ENCODE measurements around the gene SNHG17. TPM values are rescaled to one million over a fixed set of nuclear protein-coding genes. Genes with fewer than 3 reads are reported as not detected.
"Not testable (repeated sequence)": the region's sequence is repeated elsewhere in the genome, so short reads cannot be mapped to it uniquely, and the experiment has no call there.

Gene SNHG17
- total RNA-seq, 1 donor from 2014 or later: 8.0 TPM

GRCh38 chr20:38414769-38415450, 20.2 kb downstream of the SNHG17 start:
- Mint-ChIP-seq H3K4me1 (no peaks in the 10 kb centered on the region), H3K27ac (no peak overlapping the region), H3K9me3 (no peaks in the 10 kb centered on the region), H3K27me3 (ENCODE audit: insufficient read depth, low read depth) (peaks cover 5% of the 10 kb centered on the region), H3K4me3 (no peak overlapping the region), H3K36me3 (peaks cover 40% of the 10 kb centered on the region)
- H3K27me3 ChIP-seq: no peaks in the 10 kb centered on the region
- peaks cover 31% of the 10 kb centered on the region for H3F3A ChIP-seq (ENCODE audit: low read depth)
- no peak overlapping the region for H3K27ac ChIP-seq
- H2AFZ ChIP-seq (replicated peaks): no peak overlapping the region
- no peaks in the 10 kb centered on the region for H3K79me2 ChIP-seq (ENCODE audit: low read depth)
- no peak for DNase-seq (ENCODE audit: low spot score)
- no peak overlapping the region for H3K4me2 ChIP-seq
- no peaks in the 10 kb centered on the region for H3K4me1 ChIP-seq
- H3K9me3 ChIP-seq (ENCODE audit: low read depth): no peaks in the 10 kb centered on the region
- H3K9ac ChIP-seq: no peak overlapping the region
- no peaks in the 10 kb centered on the region for H3K36me3 ChIP-seq
- TF ChIP-seq EZH2phosphoT487 (IDR thresholded peaks at IDR 0.05) (no peak), EZH2 (IDR thresholded peaks at IDR 0.05) (no peak), CTCF (IDR thresholded peaks at IDR 0.05) (no peak)
- H3K4me3 ChIP-seq: no peak overlapping the region
- H4K20me1 ChIP-seq (ENCODE audit: low read depth): no peaks in the 10 kb centered on the region

GRCh38 chr20:38412877-38413577, 22.1 kb downstream of the SNHG17 start:
- TF ChIP-seq EZH2 (IDR thresholded peaks at IDR 0.05): no peak
- no peak for TF ChIP-seq CTCF (IDR thresholded peaks at IDR 0.05)
- TF ChIP-seq EZH2phosphoT487 (IDR thresholded peaks at IDR 0.05): no peak
- no peak overlapping the region for H3K9ac ChIP-seq
- Mint-ChIP-seq H3K4me3 (no peak overlapping the region), H3K27me3 (ENCODE audit: insufficient read depth, low read depth) (peaks cover 3% of the 10 kb centered on the region), H3K27ac (no peak overlapping the region), H3K9me3 (peaks cover under 1% of the 10 kb centered on the region), H3K36me3 (peaks cover 37% of the 10 kb centered on the region), H3K4me1 (no peaks in the 10 kb centered on the region)
- no peak for DNase-seq (ENCODE audit: low spot score)
- peaks cover 18% of the 10 kb centered on the region for H3F3A ChIP-seq (ENCODE audit: low read depth)
- H4K20me1 ChIP-seq (ENCODE audit: low read depth): no peaks in the 10 kb centered on the region
- H3K27me3 ChIP-seq: no peaks in the 10 kb centered on the region
- H2AFZ ChIP-seq (replicated peaks): no peak overlapping the region
- no peaks in the 10 kb centered on the region for H3K79me2 ChIP-seq (ENCODE audit: low read depth)
- H3K36me3 ChIP-seq: no peaks in the 10 kb centered on the region
- H3K4me2 ChIP-seq: no peak overlapping the region
- H3K9me3 ChIP-seq (ENCODE audit: low read depth): no peaks in the 10 kb centered on the region
- H3K27ac ChIP-seq: no peak overlapping the region
- H3K4me1 ChIP-seq: no peaks in the 10 kb centered on the region
- no peak overlapping the region for H3K4me3 ChIP-seq

GRCh38 chr20:38407822-38408221, 27.3 kb downstream of the SNHG17 start:
- not testable (repeated sequence) for H3K4me1 Mint-ChIP-seq; H3K9ac ChIP-seq; H3K27me3 ChIP-seq; H3K27ac ChIP-seq; H3K27ac Mint-ChIP-seq; H3K4me2 ChIP-seq; H3K27me3 Mint-ChIP-seq (ENCODE audit: insufficient read depth, low read depth); H3K9me3 ChIP-seq (ENCODE audit: low read depth); H3F3A ChIP-seq (ENCODE audit: low read depth); H3K4me3 Mint-ChIP-seq; H3K4me3 ChIP-seq; H2AFZ ChIP-seq (replicated peaks); H3K79me2 ChIP-seq (ENCODE audit: low read depth); DNase-seq (ENCODE audit: low spot score); H3K4me1 ChIP-seq; H4K20me1 ChIP-seq (ENCODE audit: low read depth); H3K36me3 ChIP-seq
- peaks cover 21% of the 10 kb centered on the region for H3K36me3 Mint-ChIP-seq
- H3K9me3 Mint-ChIP-seq: peaks cover 16% of the 10 kb centered on the region

- Histone ChIP-seq H3K4me1 (no peaks in the 10 kb centered on the region), H3K79me2 (ENCODE audit: low read depth) (no peaks in the 10 kb centered on the region), H3K36me3 (no peaks in the 10 kb centered on the region), H3K27me3 (no peaks in the 10 kb centered on the region), H2AFZ (replicated peaks) (no peak overlapping the region), H3K4me2 (no peak overlapping the region), H3K9me3 (ENCODE audit: low read depth) (no peaks in the 10 kb centered on the region), H3K9ac (no peak overlapping the region), H3F3A (ENCODE audit: low read depth) (peaks cover 4% of the 10 kb centered on the region), H3K4me3 (no peak overlapping the region), H4K20me1 (ENCODE audit: low read depth) (no peaks in the 10 kb centered on the region), H3K27ac (no peak overlapping the region)
- no peak for DNase-seq (ENCODE audit: low spot score)
- peaks cover 16% of the 10 kb centered on the region for H3K36me3 Mint-ChIP-seq
- peaks cover 16% of the 10 kb centered on the region for H3K9me3 Mint-ChIP-seq
- no peaks in the 10 kb centered on the region for H3K27me3 Mint-ChIP-seq (ENCODE audit: insufficient read depth, low read depth)
- peaks cover 7% of the 10 kb centered on the region for H3K4me1 Mint-ChIP-seq
- TF ChIP-seq EZH2phosphoT487 (IDR thresholded peaks at IDR 0.05) (no peak), CTCF (IDR thresholded peaks at IDR 0.05) (no peak), EZH2 (IDR thresholded peaks at IDR 0.05) (no peak)
- H3K27ac Mint-ChIP-seq: no peak overlapping the region
- no peak overlapping the region for H3K4me3 Mint-ChIP-seq
These were observed 27.8 kb downstream of the SNHG17 start for GRCh38 chr20:38407321-38407720.

Data from neural progenitor cell (in vitro differentiated cells).